Posterior cingulate gyrus (tissue), 11 donors: ENCODE data around the gene APOBEC3B.
"Not testable (repeated sequence)": the region's sequence is repeated elsewhere in the genome, so short reads cannot be mapped to it uniquely, and the experiment has no call there.

Experiments used
- DNase-seq, 10 donors: peaks; one replicate each; pipeline versions ENCODE4 v3.0.0 to v3.0.0-alpha.2; 2020 to 2021; ENCODE audit warnings: mixed read lengths in 3 of 10
- intact Hi-C: fragments of 100-400 bp; cut with DNase I; formaldehyde crosslinking; loops from one replicate; pipeline ENCODE4 v1.15.1; 2023

Gene APOBEC3B

DNA sequence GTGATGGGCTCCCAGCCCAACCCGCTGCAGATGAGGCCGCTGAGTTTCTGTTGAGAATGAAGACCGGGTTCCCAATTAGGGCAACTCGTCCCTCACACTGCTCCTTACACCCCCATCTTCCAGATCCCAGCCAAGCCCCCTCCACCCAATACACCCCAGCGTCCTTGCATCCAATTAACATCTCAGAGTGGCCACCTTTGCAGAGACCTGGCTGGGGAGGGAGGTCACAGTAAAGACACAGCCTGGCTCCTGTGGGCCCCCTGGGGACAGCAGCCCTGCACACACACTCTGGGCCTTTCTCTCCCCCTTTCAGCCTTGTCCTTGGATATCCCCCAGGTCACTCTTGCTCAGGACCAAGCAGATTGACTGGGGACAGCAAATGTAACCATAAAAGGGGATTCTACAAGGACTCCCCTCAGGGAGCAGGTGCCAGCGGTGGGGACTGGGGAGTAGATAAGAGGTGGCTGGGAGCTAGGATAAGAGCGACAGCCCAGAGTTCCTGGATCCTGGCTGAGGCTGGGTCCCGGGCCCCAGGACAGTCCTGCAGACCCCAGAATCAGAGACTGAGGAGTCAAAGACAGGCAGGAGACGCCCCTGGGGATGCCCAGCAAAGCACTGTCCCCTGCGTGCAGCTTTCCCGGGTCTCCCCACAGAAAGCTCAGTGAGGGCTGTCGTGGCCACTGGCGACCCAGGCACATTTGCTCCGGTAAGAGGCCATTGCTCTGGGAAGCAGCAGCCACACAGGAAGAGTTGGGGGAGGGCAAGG is 16.4 kb upstream of the APOBEC3B start:
- DNase-seq: peak in 2 of 10 donors; percentile 43 to 52
- intact Hi-C loops: no loop called here

DNA sequence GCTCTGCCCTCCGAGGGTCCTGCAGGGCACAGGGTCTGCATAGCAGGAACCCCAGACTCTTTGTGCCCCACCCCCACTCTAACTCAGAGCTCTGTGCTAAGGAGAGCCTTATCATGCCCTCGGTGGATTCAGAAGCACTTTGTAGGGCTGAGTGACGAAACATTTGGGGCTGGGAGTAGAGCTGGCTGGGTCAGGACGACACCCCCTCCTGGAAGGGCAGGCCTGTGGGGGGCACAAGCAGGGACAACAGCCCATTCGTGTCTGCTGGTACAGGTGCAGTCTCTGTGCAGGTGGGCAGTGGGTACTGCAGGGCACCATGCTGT is 15.8 kb upstream of the APOBEC3B start:
- intact Hi-C loops: no loop called here
- no peak for DNase-seq

DNA sequence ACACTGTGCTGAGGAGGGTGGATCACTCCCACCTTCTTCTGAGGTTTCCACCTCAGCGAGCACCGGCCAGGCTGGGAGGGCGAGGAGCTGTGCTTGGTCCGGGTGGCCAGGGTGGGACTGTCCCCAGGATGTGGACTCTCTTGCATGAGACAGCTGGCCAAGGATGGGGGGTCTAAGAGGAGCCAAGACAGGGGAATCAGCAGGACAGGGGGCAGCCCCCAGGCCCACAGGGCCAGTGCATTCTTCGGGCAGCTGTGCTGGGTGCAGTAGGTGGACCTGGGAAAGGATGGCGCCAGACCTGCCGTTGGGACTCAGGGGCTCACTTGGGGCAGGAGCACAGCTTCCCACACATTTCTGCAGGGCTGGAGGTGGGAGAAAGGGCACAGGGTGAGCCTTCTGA is 15.2 kb upstream of the APOBEC3B start:
- intact Hi-C loops: no loop called here
- DNase-seq: no peak

DNA sequence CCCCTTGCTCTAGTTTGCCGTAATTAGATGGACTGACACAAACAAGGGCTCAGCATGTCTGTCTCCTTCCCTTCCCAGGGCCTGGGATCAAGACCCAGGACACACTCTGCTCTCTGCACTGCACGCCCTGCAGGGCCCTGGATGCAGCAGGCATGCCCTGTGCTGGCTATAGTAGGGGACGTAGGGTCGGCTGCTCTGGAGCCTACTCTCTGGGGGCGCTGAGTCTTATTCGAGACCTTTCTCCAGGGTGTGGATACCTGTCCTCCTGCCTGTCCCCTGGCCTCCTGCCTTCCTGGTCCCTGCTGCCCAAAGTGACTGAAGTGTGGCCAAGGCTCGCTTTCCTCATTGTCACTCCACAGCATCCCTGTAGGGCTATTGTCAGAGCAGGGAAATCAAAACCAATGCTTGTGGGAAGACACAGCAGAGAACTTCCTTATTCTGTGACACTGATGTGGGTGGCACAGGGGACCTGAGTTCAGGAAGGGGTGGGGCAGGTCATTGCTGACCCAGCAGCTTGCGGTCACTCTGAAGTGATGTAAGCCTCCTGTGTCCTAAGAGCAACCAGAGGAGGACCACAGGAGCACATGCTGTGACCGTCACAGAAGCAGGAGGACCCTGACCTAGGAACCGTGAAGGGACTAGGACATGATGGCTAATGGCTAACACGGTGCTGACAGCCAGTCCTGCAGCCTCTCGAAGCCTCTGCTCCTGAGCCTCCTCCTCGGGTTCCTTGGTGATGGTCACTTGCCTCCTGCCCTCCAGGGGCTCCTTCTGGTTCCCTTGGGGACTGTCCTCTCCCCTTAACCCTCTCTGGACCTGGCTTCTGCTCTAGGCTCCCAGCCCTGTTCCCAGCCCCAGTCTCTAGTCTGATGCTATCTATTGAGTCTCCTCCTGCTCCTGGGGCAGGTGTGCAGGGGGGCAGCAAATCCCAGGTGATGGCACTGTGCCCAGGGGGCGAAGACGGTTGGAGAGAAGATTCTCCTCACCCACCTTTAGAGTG is 14.4 kb upstream of the APOBEC3B start:
- intact Hi-C loops: no loop called here
- peak in 1 of 10 donors; percentile 13 for DNase-seq

DNA sequence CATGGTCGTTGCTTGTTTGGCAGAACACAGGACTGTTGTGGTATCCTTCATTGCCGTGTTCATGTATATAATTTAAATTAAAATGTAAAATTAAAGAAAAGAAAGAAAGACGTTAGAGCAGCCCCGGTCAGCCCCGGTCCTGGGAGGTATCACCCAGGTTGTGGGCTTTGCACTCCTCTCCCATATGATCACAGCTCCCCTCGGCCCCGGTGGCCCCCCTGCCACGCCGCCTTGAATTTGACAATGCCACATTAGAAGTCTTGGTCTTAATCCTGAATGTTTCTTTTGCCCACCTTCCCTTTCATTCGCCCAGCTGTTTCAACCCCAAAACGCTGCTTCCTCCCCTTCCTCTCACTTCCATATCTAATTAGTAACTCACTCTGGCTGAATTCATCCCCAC is 13.3 kb upstream of the APOBEC3B start:
- DNase-seq: no peak
- intact Hi-C loops: no loop called here

DNA sequence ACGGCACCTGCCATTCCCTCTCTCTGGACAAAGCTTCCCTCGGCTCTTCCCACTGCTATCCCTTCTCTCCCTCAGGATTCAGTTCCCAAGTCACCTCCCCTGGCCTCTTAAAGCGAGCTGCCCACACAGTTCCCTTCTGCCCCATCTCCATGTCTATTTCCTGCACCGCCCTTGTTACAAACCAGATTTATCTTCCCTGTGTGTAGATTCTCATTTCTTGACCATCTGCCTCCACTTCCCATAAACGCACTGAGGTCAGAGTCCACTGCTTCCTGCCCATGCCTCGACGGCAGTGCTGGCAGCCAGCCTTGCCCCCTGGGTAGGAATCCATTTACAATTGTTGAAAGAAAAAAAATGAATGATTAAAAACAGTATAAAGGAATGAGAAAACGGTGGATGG is 11.6 kb upstream of the APOBEC3B start:
- intact Hi-C loops: no loop called here
- DNase-seq: peak in 1 of 10 donors; percentile 30

DNA sequence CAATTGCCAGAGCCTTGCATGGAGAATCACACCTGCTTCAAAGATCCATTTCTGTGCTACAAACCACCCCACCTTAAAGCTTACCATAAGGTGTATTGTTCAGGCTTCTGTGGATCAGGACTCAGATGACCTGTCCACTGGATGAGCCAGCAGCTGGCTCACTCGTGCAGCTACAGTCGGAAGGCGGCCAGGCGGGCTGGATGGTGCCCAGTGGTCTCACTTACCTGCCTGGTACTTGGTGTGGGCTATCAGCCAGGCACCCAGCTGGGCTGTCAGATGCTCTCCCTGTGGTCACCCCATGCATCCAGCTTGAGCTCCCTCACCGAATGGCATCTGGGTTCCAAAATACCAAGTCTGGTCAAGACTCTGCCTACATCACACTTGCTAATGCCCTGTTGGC is 10.9 kb upstream of the APOBEC3B start:
- DNase-seq: peak in 1 of 10 donors; percentile 29
- intact Hi-C loops: no loop called here

DNA sequence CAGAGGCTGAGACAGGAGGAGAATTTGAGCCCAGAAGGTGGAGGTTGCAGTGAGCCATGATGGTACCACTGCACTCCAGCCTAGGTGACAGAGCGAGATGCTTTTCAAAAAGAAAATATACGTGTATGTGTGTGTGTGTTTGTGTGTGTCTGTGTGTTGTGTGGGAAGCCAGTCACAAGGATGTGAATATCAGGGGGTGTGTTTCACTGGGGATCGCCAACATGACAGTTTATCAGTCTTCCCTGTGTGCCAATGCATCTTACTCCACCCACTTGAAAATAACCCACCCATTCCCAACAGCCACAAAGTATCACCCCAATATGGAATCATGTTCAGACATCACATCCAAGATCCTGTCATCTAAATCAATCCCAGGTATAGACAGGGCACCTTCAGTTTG is 10.4 kb upstream of the APOBEC3B start:
- intact Hi-C loops: no loop called here
- DNase-seq: no peak

DNA sequence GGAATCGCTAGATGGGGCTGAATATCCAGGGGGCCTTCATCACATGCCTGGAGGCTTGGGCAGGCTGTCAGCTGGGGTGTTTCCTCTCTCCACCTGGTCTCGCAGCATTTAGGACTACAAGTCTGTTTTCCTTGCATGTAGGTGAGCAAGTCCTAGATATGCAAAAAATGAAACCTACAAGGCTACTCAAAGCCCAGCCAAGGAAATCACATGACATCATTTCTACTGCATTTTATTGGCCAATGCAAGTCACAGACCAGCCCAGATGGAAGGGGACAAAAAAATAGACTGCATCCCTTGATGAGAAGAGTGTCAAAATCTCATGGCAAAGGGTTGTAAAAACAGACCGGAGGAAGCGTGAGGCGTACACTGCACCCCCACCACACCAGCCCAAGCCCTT is 9.6 kb upstream of the APOBEC3B start:
- DNase-seq: peak in 1 of 10 donors; percentile 2
- intact Hi-C loops: no loop called here

DNA sequence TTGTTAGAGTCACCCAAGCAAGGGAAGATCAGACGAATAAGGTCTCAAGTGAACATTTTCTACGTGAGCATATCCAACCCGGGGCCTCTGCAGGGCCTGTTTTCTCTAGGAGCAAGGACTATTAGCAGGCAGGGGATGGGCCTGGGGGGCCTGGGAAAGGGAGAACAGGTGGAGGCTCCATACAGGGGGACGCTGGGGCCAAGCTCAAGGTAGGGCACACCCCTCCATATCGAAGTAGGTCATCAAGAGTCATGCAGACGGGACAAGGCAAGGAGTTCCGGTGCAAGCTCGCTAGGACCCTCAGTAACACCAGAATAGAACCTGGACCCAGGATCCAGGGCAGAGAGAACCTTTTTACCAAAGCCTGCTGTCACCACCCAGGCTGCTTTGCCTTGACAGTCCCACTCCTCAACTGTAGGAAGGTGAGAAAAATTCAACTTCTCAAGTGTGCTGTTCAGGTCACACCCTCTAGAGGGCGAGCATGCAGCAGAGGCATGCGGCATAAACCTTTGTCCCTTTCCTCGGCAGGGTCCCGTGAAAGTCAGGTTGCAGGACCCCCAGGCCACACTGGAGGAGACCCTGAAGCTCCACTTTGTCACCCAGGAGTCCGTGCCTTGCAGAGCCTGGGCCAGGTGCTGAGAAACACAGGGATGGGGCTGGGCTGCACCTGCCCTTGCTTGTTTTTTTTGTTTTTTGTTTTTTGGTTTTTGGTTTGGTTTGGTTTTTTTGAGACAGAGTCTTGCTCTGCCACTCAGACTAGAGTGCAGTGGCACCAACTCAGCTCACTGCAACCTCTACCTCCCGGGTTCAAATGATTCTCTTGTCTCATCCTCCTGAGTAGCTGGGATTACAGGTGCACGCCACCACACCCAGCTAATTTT is 8.6 kb upstream of the APOBEC3B start:
- peak in 3 of 10 donors; percentile 40 to 70 (median 42) for DNase-seq

DNA sequence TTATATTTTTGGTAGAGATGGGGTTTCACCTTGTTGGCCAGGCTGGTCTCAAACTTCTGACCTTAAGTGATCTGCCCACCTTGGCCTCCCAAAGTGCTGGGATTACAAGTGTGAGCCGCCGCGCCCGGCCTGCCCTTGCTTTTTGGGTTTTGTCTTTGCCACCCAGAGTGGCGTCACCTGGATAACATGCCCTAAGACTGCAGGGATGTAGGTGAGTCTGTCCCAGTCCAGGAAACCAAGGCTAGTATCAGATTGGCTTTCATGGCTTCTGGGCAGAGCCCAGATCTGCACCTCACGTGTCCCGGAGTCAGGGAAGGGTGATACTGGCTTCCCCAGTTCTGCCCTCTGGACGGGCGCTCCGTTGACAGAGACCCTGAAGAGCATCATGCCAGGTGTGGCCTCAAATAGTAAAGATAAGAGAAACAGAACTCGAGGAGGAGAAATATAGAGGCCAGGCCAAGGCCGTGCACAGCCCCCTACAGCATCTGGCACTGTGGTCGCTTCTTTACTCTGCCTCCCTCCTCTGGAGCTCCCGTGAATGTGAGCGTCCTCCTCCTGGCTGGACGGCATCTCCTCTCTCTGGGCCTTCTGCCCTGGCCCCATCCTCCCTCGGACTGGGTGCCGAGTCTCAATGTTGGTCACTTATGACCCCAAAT is 7.8 kb upstream of the APOBEC3B start:
- DNase-seq: peak in 3 of 10 donors; percentile 17 to 77 (median 35)
- intact Hi-C loops: no loop called here

More for the DNA sequence above, 8.6 kb upstream of the APOBEC3B start:
- intact Hi-C loops: no loop called here

DNA sequence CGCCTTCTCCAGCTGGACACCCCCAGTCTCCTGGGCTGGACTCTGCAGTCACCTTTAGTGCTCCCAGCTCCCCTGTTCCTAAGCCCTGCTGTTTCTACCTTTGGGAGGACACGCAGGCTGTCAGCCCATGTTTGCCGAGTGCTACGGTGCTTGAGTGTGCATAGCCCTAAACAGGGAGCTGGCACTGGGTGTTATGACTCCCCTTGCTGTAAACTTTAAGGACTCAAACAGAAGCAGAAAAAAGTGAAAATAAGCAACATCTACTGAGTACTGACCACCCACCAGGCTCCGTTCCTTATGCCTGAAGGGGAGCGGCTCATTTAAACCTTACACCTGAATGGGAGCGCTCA is 7.3 kb upstream of the APOBEC3B start:
- intact Hi-C loops: no loop called here
- DNase-seq: no peak

DNA sequence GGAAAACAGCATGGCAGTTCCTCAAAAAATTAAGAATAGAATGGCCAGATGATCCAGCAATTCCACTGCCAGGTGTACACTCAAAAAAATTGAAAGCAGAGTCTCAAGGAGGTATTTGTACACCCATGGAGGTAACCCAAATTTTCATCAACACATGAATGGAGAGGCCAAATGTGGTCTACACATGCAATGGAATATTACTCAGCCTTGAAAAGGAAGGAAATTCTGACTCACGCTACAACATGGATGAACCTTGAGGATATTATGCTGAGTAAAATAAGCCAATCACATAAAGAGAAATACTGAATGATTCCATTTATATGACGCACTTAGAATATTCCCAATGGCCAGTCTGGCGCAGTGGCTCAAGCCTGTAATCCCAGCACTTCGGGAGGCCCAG is 4.9 kb upstream of the APOBEC3B start:
- intact Hi-C loops, DNase-seq: not testable (repeated sequence)

DNA sequence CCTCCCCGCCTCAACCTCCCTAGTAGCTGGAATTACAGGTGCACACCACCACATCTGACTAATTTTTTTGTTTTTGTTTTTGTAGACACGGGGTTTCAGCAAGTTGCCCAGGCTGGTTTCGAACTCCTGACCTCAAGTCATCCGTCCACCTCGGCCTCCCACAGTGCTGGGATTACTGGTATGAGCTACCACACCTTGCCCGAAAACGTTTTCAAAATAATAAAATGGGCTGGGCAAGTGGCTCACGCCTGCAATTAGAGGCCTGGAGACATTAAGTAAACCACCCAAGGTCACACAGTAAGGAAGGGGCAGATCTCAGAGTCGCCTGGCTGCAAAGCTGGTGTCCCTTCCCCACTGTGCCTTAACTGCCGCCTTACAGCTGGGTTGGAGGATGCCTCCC is 1.6 kb upstream of the APOBEC3B start:
- peak in 2 of 10 donors; percentile 8 to 29 for DNase-seq
- intact Hi-C loops: not testable (repeated sequence)

DNA sequence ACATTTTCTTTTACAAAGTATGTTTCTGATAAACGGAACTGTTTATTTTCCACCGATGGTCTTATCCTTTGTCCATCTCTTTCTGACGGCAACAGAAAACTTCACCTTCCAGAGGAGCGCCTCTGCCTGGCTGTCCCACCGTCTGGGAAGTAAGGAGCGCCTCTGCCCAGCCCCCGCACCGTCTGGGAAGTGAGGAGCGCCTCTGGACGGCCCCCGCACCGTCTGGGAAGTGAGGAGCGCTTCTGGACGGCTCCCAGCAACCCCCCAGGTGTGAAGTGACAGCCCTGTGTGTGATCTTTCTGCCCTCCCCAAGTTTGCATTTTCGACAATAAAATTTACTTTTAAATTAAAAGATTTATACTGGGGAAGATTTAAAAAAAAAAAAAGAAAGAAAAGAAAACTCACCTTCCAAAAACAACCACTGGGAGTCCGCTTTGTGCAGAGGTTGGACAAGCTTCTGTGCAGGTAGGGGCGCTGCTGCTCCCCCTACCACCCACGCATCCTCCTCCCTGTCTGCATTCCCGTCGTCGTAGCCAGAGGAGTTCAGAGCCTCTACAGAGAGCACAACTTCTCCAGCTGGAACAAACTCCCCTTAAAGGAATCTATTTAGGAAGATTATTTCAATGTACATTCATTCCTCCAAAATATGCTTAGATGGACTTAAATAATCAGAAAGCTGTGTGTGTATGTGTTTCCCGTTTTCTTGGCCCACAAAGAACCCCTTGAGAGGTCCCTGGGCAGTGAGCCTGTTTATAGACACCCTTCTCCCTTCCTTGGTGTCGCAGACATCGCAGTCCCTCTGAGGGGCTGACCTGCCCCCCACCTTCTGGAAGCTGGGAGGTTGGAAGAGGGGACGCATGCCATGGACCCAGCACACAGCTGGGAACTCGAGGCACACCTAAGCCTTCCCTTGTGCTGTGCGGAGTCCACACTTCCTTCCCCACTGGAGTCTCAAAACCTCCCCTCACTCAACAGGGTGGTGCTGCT is 849 bp upstream of the APOBEC3B start:
- intact Hi-C loops: no loop called here
- peak in 3 of 10 donors; percentile 54 to 73 (median 67) for DNase-seq

DNA sequence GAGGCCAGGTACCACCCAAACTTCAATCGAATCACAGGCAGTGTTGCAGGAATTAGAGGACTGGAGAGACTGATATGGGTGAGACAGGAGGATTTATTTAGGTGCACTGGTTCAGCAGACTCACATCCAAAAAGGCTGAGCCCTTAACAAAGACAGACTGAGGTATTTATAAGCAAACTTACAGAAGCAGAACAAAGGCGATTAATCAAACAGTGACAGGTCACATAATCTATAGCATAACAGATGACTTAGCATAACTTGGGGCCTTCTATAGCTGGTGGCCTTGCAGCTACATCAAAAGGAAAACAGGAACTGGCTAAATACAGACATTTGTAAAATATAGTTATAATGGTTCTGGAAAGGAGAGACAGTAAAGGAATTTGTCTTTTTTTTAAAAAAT is 2.1 kb downstream of the APOBEC3B start:
- intact Hi-C loops: no loop called here

DNA sequence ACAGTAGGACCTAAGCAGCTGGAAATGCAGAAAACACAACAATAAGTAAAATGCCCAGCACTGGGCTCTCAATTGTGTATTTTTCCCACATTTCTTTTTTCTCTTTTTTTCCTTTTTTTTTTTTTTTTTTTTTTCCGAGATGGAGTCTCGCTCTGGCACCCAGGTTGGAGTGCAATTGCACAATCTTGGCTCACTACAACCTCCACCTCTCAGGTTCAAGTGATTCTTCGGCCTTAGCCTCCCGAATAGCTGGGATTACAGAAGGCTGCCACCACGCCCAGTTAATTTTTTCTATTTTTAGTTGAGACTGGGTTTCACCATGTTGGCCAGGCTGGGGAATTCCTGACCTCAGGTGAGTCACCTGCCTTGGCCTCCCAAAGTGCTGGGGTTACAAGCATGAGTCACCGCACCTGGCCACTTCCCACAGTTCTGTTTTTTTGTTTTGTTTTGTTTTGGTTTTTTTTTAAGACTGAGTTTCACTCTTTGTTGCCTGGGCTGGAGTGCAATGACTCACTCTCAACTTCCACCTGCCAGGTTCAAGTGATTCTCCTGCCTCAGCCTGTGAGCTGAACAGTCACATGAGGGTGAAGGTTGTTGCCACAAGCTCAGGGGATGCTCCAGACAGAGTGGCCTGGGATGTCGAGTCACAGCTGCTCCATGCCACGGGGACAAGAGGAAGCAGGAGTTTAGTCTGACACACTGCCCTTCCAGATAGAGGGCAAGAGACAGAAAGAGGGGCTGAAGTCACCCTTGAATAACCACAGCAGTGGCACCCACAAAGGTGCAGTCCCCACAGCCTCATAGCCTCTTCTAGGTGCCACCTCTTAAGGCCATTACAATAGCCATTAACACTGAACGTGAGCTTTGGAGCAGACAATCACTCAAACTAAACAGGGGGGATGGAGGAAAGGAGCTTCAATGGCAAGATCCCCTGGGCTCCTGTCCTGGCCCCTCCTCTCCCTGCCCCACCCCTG is 2.9 kb downstream of the APOBEC3B start:
- DNase-seq: peak in 1 of 10 donors; percentile 62
- intact Hi-C loops: not testable (repeated sequence)

More for the DNA sequence above, 2.1 kb downstream of the APOBEC3B start:
- no peak for DNase-seq

DNA sequence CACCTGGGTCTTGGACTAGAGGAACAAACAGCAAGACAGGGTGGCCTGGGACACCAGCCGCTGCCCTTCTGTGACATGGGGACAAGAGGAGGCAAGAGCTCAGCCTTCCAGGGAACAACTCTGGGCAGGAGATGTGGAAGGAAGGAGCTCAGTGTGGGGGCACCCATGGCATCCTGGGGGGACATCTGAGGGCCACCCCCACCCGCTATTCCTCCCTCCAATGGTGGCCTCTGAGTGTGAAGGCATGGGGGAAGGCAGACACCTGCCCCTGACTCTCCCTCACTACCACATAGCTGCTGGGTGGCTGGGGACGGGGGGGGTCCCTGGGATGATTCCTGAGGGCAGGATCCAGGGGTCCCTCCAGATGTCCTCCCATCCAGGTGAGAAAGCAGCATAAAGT is 4.5 kb downstream of the APOBEC3B start:
- peak in 3 of 10 donors; percentile 39 to 53 (median 50) for DNase-seq
- intact Hi-C loops: no loop called here
